GM23338 (cell line): ENCODE results near the gene RNGTT.

Experiments used
- TF ChIP-seq, protein P1 (sequence below): IDR thresholded peaks from one replicate; pipeline ENCODE4 v1.6.1; 2018; ENCODE audit warnings: antibody characterized with exemption; ENCODE audit not compliant: unreplicated experiment
- TF ChIP-seq, protein P2 (sequence below), 2 experiments: fragments of 200-600 bp in 1 of 2; sonication (generic) in 1 of 2; conservative IDR thresholded peaks; 2 replicates each; pipeline versions ENCODE4 v1.5.1 to v1.6.1; 2016 to 2017; ENCODE audit warnings: antibody characterized with exemption in 2 of 2, low read depth in 2 of 2, mild to moderate bottlenecking in 2 of 2, moderate library complexity in 1 of 2

DNA sequence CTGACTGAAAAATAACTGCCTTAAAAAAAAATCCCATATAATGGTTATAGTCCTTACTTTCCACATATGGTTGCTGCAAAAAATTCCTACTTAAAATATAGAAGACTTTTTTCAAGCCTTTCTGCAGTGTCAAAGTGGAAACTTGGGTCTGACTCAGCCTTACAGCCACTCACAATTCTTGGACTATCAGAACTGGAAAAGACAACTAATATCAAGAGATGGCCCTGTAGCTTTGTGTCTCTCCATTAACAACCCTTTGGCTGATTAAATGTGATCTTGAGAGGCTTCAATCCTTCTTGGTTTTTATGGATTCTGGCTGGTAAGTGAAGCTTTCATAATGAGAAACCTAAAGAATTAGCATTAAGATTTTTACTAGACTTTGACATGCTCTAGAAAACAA lies 307.8 kb downstream of the RNGTT start:
- TF ChIP-seq, protein P1, sequence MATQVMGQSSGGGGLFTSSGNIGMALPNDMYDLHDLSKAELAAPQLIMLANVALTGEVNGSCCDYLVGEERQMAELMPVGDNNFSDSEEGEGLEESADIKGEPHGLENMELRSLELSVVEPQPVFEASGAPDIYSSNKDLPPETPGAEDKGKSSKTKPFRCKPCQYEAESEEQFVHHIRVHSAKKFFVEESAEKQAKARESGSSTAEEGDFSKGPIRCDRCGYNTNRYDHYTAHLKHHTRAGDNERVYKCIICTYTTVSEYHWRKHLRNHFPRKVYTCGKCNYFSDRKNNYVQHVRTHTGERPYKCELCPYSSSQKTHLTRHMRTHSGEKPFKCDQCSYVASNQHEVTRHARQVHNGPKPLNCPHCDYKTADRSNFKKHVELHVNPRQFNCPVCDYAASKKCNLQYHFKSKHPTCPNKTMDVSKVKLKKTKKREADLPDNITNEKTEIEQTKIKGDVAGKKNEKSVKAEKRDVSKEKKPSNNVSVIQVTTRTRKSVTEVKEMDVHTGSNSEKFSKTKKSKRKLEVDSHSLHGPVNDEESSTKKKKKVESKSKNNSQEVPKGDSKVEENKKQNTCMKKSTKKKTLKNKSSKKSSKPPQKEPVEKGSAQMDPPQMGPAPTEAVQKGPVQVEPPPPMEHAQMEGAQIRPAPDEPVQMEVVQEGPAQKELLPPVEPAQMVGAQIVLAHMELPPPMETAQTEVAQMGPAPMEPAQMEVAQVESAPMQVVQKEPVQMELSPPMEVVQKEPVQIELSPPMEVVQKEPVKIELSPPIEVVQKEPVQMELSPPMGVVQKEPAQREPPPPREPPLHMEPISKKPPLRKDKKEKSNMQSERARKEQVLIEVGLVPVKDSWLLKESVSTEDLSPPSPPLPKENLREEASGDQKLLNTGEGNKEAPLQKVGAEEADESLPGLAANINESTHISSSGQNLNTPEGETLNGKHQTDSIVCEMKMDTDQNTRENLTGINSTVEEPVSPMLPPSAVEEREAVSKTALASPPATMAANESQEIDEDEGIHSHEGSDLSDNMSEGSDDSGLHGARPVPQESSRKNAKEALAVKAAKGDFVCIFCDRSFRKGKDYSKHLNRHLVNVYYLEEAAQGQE, result no peak
- TF ChIP-seq, protein P2, sequence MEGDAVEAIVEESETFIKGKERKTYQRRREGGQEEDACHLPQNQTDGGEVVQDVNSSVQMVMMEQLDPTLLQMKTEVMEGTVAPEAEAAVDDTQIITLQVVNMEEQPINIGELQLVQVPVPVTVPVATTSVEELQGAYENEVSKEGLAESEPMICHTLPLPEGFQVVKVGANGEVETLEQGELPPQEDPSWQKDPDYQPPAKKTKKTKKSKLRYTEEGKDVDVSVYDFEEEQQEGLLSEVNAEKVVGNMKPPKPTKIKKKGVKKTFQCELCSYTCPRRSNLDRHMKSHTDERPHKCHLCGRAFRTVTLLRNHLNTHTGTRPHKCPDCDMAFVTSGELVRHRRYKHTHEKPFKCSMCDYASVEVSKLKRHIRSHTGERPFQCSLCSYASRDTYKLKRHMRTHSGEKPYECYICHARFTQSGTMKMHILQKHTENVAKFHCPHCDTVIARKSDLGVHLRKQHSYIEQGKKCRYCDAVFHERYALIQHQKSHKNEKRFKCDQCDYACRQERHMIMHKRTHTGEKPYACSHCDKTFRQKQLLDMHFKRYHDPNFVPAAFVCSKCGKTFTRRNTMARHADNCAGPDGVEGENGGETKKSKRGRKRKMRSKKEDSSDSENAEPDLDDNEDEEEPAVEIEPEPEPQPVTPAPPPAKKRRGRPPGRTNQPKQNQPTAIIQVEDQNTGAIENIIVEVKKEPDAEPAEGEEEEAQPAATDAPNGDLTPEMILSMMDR (conservative IDR thresholded peaks at IDR 0.05; ENCODE audit: low read depth in 2 of 2), result no peak
